Mucosa of descending colon (tissue), 3 donors: ENCODE data around the gene FARP1. TPM values are rescaled to one million over a fixed set of nuclear protein-coding genes. Genes with fewer than 3 reads are reported as not detected.

ENCODE experiments used
- ATAC-seq: fragments of 200-7000 bp; cut with Tn5 transposase; one replicate; pipeline ENCODE4 v1.9.1; 2020; ENCODE audit warnings: mild to moderate bottlenecking, moderate library complexity
- DNase-seq, 3 donors: peaks; one replicate each; pipeline ENCODE4 v3.0.0-alpha.2; 2020
- H3K36me3 ChIP-seq: fragments of 200-600 bp; one replicate; pipeline ENCODE4 v1.8.0; 2021; ENCODE audit warnings: low read depth, mild to moderate bottlenecking
- H3K4me1 ChIP-seq: fragments of 200-600 bp; one replicate; pipeline ENCODE4 v1.8.0; 2021; ENCODE audit warnings: low read depth, mild to moderate bottlenecking
- H3K4me3 ChIP-seq: fragments of 200-600 bp; one replicate; pipeline ENCODE4 v1.8.0; 2021; ENCODE audit warnings: mild to moderate bottlenecking
- H3K9me3 ChIP-seq: fragments of 200-600 bp; one replicate; pipeline ENCODE4 v1.8.0; 2021; ENCODE audit warnings: mild to moderate bottlenecking
- CTCF ChIP-seq: fragments of 200-600 bp; IDR thresholded peaks from one replicate; pipeline ENCODE4 v1.8.0; 2022; ENCODE audit warnings: antibody characterized with exemption, mild to moderate bottlenecking
- intact Hi-C, 2 donors: fragments of 100-400 bp; cut with DNase I in 1 of 2; cut with micrococcal nuclease in 1 of 2; formaldehyde crosslinking; loops; one replicate each; pipeline versions ENCODE4 v1.11.0 to v1.11.1; 2022; cut with DNase I, micrococcal nuclease
- total RNA-seq, 3 donors: library from RNA; stranded (reverse); fragmentation: NEBNext Ultra II Directional in 2 of 3; extraction: Animal tissue kit (Norgen Biotek cat#: 25700) in 2 of 3; gene quantifications; one replicate each; pipeline versions ENCODE4 v1.2.1 to v1.2.4, GENCODE V29; 2021 to 2023
- donor health status: DM: no; HTN: no; CAD: no; lungs with moderate emphysema.
- donor health status: DM: no; HTN: no; CAD: no.
- donor health status: DM: no; HTN: yes; CAD: no.

The FARP1 gene
- total RNA-seq, 3 donors from 2014 or later: 44.4 to 111 (median 53.6) TPM

- Histone ChIP-seq H3K36me3 (peaks cover 4% of the 10 kb centered on the region), H3K9me3 (no peaks in the 10 kb centered on the region), H3K4me1 (peaks cover 53% of the 10 kb centered on the region), H3K4me3 (no peak overlapping the region)
- intact Hi-C loops: no loop called here
- no peak for TF ChIP-seq CTCF
- ATAC-seq (peak; percentile 41), DNase-seq (no peak)
Observed at GRCh38 chr13:98483601-98484288, 340.9 kb downstream of the FARP1 start.

GRCh38 chr13:98484289-98485219 lies 341.7 kb downstream of the FARP1 start:
- H3K9me3 ChIP-seq: no peaks in the 10 kb centered on the region
- intact Hi-C loops: no loop called here
- no peak for TF ChIP-seq CTCF
- H3K36me3 ChIP-seq: peaks cover 4% of the 10 kb centered on the region
- no peak overlapping the region for H3K4me3 ChIP-seq
- peaks cover 56% of the 10 kb centered on the region for H3K4me1 ChIP-seq
- ATAC-seq (peak; percentile 88), DNase-seq (peak; percentile 79 to 87 (median 83))

- H3K4me1 ChIP-seq: peaks cover 65% of the 10 kb centered on the region
- no peak for TF ChIP-seq CTCF
- H3K36me3 ChIP-seq: peaks cover 4% of the 10 kb centered on the region
- no peaks in the 10 kb centered on the region for H3K9me3 ChIP-seq
- ATAC-seq (no peak), DNase-seq (no peak)
- no peak overlapping the region for H3K4me3 ChIP-seq
- intact Hi-C loops: no loop called here
Observed at GRCh38 chr13:98485561-98485960, 342.7 kb downstream of the FARP1 start.

- H3K4me3 ChIP-seq: no peak overlapping the region
- no peak for ATAC-seq
- H3K9me3 ChIP-seq: no peaks in the 10 kb centered on the region
- no peak for DNase-seq
- H3K4me1 ChIP-seq: peaks cover 68% of the 10 kb centered on the region
- peaks cover 4% of the 10 kb centered on the region for H3K36me3 ChIP-seq
- intact Hi-C loops: no loop called here
- no peak for TF ChIP-seq CTCF
Observed at GRCh38 chr13:98486412-98486811, 343.5 kb downstream of the FARP1 start.

- DNase-seq (no peak), ATAC-seq (no peak)
- TF ChIP-seq CTCF: no peak
- H3K4me3 ChIP-seq: no peak overlapping the region
- no peaks in the 10 kb centered on the region for H3K9me3 ChIP-seq
- H3K4me1 ChIP-seq: peaks cover 67% of the 10 kb centered on the region
- H3K36me3 ChIP-seq: peaks cover 4% of the 10 kb centered on the region
- intact Hi-C loops: no loop called here
Observed at GRCh38 chr13:98487016-98487415, 344.1 kb downstream of the FARP1 start.
